T-helper 22 cell (primary cell): ENCODE measurements around the gene PER1.

Experiments
- DNase-seq: peaks from one replicate; pipeline ENCODE4 v3.0.0-alpha.2; 2020; ENCODE audit warnings: low read depth

The PER1 gene

GRCh38 chr17:8141741-8142140 lies 10.5 kb downstream of the PER1 start:
- DNase-seq: no peak

- no peak for DNase-seq
These were observed 11.2 kb downstream of the PER1 start for GRCh38 chr17:8141045-8141444.

GRCh38 chr17:8140065-8141029 lies 11.9 kb downstream of the PER1 start:
- DNase-seq: no peak

GRCh38 chr17:8138672-8139371 lies 13.4 kb downstream of the PER1 start:
- DNase-seq: peak; percentile 83

GRCh38 chr17:8138374-8138671 lies 13.9 kb downstream of the PER1 start:
- no peak for DNase-seq

GRCh38 chr17:8137645-8138373 lies 14.4 kb downstream of the PER1 start:
- DNase-seq: no peak

- no peak for DNase-seq
These were observed 18.3 kb downstream of the PER1 start for GRCh38 chr17:8133941-8134340.

- no peak for DNase-seq
These were observed 18.8 kb downstream of the PER1 start for GRCh38 chr17:8133399-8133798.

GRCh38 chr17:8131844-8132441 lies 20.3 kb downstream of the PER1 start:
- no peak for DNase-seq

GRCh38 chr17:8128125-8128784 lies 23.9 kb downstream of the PER1 start:
- no peak for DNase-seq

GRCh38 chr17:8126491-8127066 lies 25.6 kb downstream of the PER1 start:
- DNase-seq: no peak

- DNase-seq: no peak
These were observed 26.2 kb downstream of the PER1 start for GRCh38 chr17:8125947-8126490.

- peak; percentile 65 for DNase-seq
These were observed 26.9 kb downstream of the PER1 start for GRCh38 chr17:8125154-8125946.

- no peak for DNase-seq
These were observed 27.7 kb downstream of the PER1 start for GRCh38 chr17:8124350-8125153.

- DNase-seq: no peak
These were observed 28.4 kb downstream of the PER1 start, which contains the start of gene HES7 for GRCh38 chr17:8123695-8124349. Gene HES7, minus strand, starts transcription at chr17:8124106. Its CDS starts 22 bp downstream, at chr17:8124084.

- no peak for DNase-seq
These were observed 29.1 kb downstream of the PER1 start for GRCh38 chr17:8122924-8123694.

GRCh38 chr17:8122422-8122923 lies 29.7 kb downstream of the PER1 start:
- no peak for DNase-seq
